HepG2 (cell line): ENCODE results near the gene ERBB3. TPM values are rescaled to one million over a fixed set of nuclear protein-coding genes. Genes with fewer than 3 reads are reported as not detected.
A peak's percentile ranks its signal among the peaks of the same experiment; 100 is the strongest.

Experiments
- ARNT2 ChIP-seq: sonication (generic); formaldehyde crosslinking; IDR thresholded peaks from 2 replicates; pipeline ENCODE4 v1.8.0; 2022; ENCODE audit warnings: mild to moderate bottlenecking, low read depth, missing genetic modification reagents, moderate library complexity
- CCDC6 ChIP-seq: sonication (generic); formaldehyde crosslinking; IDR thresholded peaks from 2 replicates; pipeline ENCODE4 v1.8.1; 2022; ENCODE audit warnings: mild to moderate bottlenecking, missing genetic modification reagents, moderate library complexity
- CSRNP1 ChIP-seq: sonication (generic); formaldehyde crosslinking; IDR thresholded peaks from 2 replicates; pipeline ENCODE4 v1.8.1; 2023; ENCODE audit warnings: mild to moderate bottlenecking, missing genetic modification reagents
- DMTF1 ChIP-seq: sonication (generic); formaldehyde crosslinking; IDR thresholded peaks from 2 replicates; pipeline ENCODE4 v1.4.0; 2020; ENCODE audit warnings: mild to moderate bottlenecking, missing genetic modification reagents
- ETV6 ChIP-seq: sonication (generic); formaldehyde crosslinking; conservative IDR thresholded peaks from 2 replicates; pipeline ENCODE4 v1.4.0; 2020; ENCODE audit warnings: missing genetic modification reagents
- HNRNPL ChIP-seq: fragments of 200-400 bp; formaldehyde crosslinking; IDR thresholded peaks from 2 replicates; pipeline ENCODE4 v1.6.1; 2017; ENCODE audit warnings: mild to moderate bottlenecking, low read depth, low read length
- IKZF5 ChIP-seq: IDR thresholded peaks from 2 replicates; pipeline ENCODE4 v1.6.1; 2018; ENCODE audit warnings: missing genetic modification reagents, mild to moderate bottlenecking, missing compliant biosample characterization
- JUNB ChIP-seq: sonication (generic); formaldehyde crosslinking; IDR thresholded peaks from 2 replicates; pipeline ENCODE4 v1.8.0; 2022; ENCODE audit warnings: missing genetic modification reagents, mild to moderate bottlenecking, borderline replicate concordance
- MATR3 ChIP-seq: sonication (generic); formaldehyde crosslinking; IDR thresholded peaks from 2 replicates; pipeline ENCODE4 v1.4.0; 2020; ENCODE audit warnings: missing genetic modification reagents
- MED13 ChIP-seq: sonication (generic); formaldehyde crosslinking; IDR thresholded peaks from 2 replicates; pipeline ENCODE4 v1.5.0; 2020; ENCODE audit warnings: missing genetic modification reagents
- NR0B2 ChIP-seq: sonication (generic); formaldehyde crosslinking; IDR thresholded peaks from 2 replicates; pipeline ENCODE4 v1.4.0; 2020; ENCODE audit warnings: mild to moderate bottlenecking, missing genetic modification reagents
- SMAD3 ChIP-seq: sonication (generic); formaldehyde crosslinking; IDR thresholded peaks from 2 replicates; pipeline ENCODE4 v1.4.0; 2020; ENCODE audit warnings: missing genetic modification reagents
- SSRP1 ChIP-seq: IDR thresholded peaks from 2 replicates; pipeline ENCODE4 v1.6.1; 2016; ENCODE audit warnings: control low read depth
- TBX2 ChIP-seq: sonication (generic); formaldehyde crosslinking; IDR thresholded peaks from 2 replicates; pipeline ENCODE4 v1.5.0; 2020; ENCODE audit warnings: missing genetic modification reagents, mild to moderate bottlenecking, borderline replicate concordance
- TEAD2 ChIP-seq: sonication (generic); formaldehyde crosslinking; IDR thresholded peaks from 2 replicates; pipeline ENCODE4 v1.9.0; 2021; ENCODE audit warnings: missing genetic modification reagents
- ZFP41 ChIP-seq: sonication (generic); formaldehyde crosslinking; IDR thresholded peaks from 2 replicates; pipeline ENCODE4 v1.4.0; 2020; ENCODE audit warnings: mild to moderate bottlenecking, missing genetic modification reagents, borderline replicate concordance
- ZFYVE20 ChIP-seq: sonication (generic); formaldehyde crosslinking; IDR thresholded peaks from 2 replicates; pipeline ENCODE4 v1.8.0; 2023; ENCODE audit warnings: low read depth, mild to moderate bottlenecking, moderate library complexity, missing genetic modification reagents, borderline replicate concordance
- ZNF230 ChIP-seq: sonication (generic); formaldehyde crosslinking; IDR thresholded peaks from 2 replicates; pipeline ENCODE4 v1.4.0; 2020; ENCODE audit warnings: mild to moderate bottlenecking, missing genetic modification reagents
- ZNF597 ChIP-seq: sonication (generic); formaldehyde crosslinking; IDR thresholded peaks from 2 replicates; pipeline ENCODE4 v1.5.0; 2020; ENCODE audit warnings: missing genetic modification reagents
- polyA plus RNA-seq, 8 experiments: library from polyadenylated mRNA; depleted of rRNA in 3 of 8; stranded (reverse) in 7 of 8; unstranded in 1 of 8; fragments of >200 nt; fragmentation: Illumina TruSeq in 4 of 8; extraction: Trizol in 4 of 8; gene quantifications; 2 replicates each; pipeline versions ENCODE4 v1.2.1 to v1.2.3, GENCODE V29; 2011 to 2016; ENCODE audit warnings: low read depth in 4 of 8, missing spikeins in 1 of 8, mixed read lengths in 1 of 8; ENCODE audit not compliant: insufficient read depth in 1 of 8
- total RNA-seq, 5 experiments: library from RNA; depleted of rRNA; stranded (reverse); fragments of >200 nt; fragmentation: Illumina TruSeq; extraction: Trizol; gene quantifications; 2 replicates each; pipeline ENCODE4 v1.2.3, GENCODE V29; 2016; ENCODE audit warnings: low read depth in 1 of 5

ERBB3 gene
- total and polyA plus RNA-seq, 2 of the 13 experiments (the other 11 are each of a cell fraction or from before 2014, with no cell fraction given), result 93.6 to 358 TPM

- TF ChIP-seq JUNB (CRISPR knock-in tag) (peak; percentile 54; the same call in 1 of the 2 replicates), SMAD3 (CRISPR knock-in tag) (peak; percentile 74), ETV6 (CRISPR knock-in tag) (peak; percentile 62; the same call in 1 of the 2 replicates), TBX2 (CRISPR knock-in tag) (peak; percentile 87), ZFP41 (CRISPR knock-in tag) (no peak; the same call in 1 of the 2 replicates), CCDC6 (CRISPR knock-in tag) (peak; percentile 89), IKZF5 (CRISPR knock-in tag) (peak; percentile 93), SSRP1 (CRISPR knock-in tag) (no peak), CSRNP1 (no peak), ZFYVE20 (no peak), DMTF1 (CRISPR knock-in tag) (0 out of 2 replicates have a peak, but pooled peaks have one; percentile 50), TEAD2 (CRISPR knock-in tag) (peak; percentile 72; the same call in 1 of the 2 replicates), MATR3 (CRISPR knock-in tag) (no peak), HNRNPL (no peak), ZNF230 (CRISPR knock-in tag) (peak; percentile 81), ZNF597 (CRISPR knock-in tag) (no peak), MED13 (peak; percentile 83; the same call in 1 of the 2 replicates), NR0B2 (CRISPR knock-in tag) (no peak), ARNT2 (CRISPR knock-in tag) (peak; percentile 67; the same call in 1 of the 2 replicates)
These were observed 38.2 kb upstream of the ERBB3 start, which contains the start of gene RPS26 (continued) for GRCh38 chr12:56041552-56042429.
